Dedifferentiated amniotic fluid mesenchymal stem cell (primary cell): ENCODE measurements around the gene GPHA2.

ENCODE experiments used
- DNase-seq: peaks from one replicate; pipeline ENCODE4 v3.0.0-alpha.2; 2016; ENCODE audit errors: extremely low spot score

GPHA2 gene

GRCh38 chr11:64910451-64911093 lies 25.1 kb downstream of the GPHA2 start:
- DNase-seq, result no peak

GRCh38 chr11:64909653-64910343 lies 25.9 kb downstream of the GPHA2 start:
- DNase-seq, result no peak

GRCh38 chr11:64908766-64909165 lies 26.9 kb downstream of the GPHA2 start:
- DNase-seq, result no peak

GRCh38 chr11:64906314-64906635 lies 29.4 kb downstream of the GPHA2 start:
- no peak for DNase-seq

GRCh38 chr11:64905516-64906313 lies 30.0 kb downstream of the GPHA2 start:
- DNase-seq, result no peak

GRCh38 chr11:64903291-64903833 lies 32.3 kb downstream of the GPHA2 start:
- DNase-seq, result no peak

GRCh38 chr11:64902102-64902900 lies 33.4 kb downstream of the GPHA2 start:
- DNase-seq, result no peak

- DNase-seq, result no peak
Observed at GRCh38 chr11:64900774-64901173, 34.9 kb downstream of the GPHA2 start.

GRCh38 chr11:64900263-64900678 lies 35.4 kb downstream of the GPHA2 start:
- no peak for DNase-seq

GRCh38 chr11:64898541-64898940 lies 37.2 kb downstream of the GPHA2 start:
- no peak for DNase-seq

GRCh38 chr11:64898076-64898445 lies 37.6 kb downstream of the GPHA2 start:
- no peak for DNase-seq

- DNase-seq, result no peak
Observed at GRCh38 chr11:64897381-64898075, 38.2 kb downstream of the GPHA2 start.

- no peak for DNase-seq
Observed at GRCh38 chr11:64896448-64897022, 39.2 kb downstream of the GPHA2 start.

GRCh38 chr11:64894812-64895452 lies 40.8 kb downstream of the GPHA2 start:
- DNase-seq, result no peak

- DNase-seq, result no peak
Observed at GRCh38 chr11:64894070-64894811, 41.5 kb downstream of the GPHA2 start.

- DNase-seq, result no peak
Observed at GRCh38 chr11:64893194-64894069, 42.3 kb downstream of the GPHA2 start.

- no peak for DNase-seq
Observed at GRCh38 chr11:64892838-64893193, 42.9 kb downstream of the GPHA2 start.

GRCh38 chr11:64892411-64892831 lies 43.3 kb downstream of the GPHA2 start:
- DNase-seq, result no peak

- no peak for DNase-seq
Observed at GRCh38 chr11:64891880-64892279, 43.8 kb downstream of the GPHA2 start.
